ENCODE measurements around the gene NDUFA12.

Gene NDUFA12

DNA sequence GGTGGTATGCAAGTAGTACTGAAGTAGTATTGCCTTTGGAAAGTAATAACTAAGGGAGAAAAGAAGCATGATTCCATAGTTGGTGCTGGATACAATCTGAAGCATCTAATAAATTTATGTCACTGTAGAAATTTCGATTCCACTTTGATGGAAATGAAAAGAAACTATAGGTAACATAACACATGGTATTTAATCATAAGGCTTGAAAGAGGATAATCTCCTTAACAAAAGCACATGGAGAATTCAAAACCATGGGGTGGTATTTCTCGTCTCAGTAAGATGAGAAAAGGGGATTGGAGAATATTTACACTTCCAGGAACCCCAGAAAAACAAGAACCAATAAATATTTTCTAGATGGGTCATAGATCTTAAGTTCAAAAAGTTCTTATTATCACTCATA lies 72.7 kb downstream of the NDUFA12 start:
- no peak for DNase-seq

- DNase-seq: no peak
These were observed 73.3 kb downstream of the NDUFA12 start for GRCh38 chr12:94930216-94930654.

DNA sequence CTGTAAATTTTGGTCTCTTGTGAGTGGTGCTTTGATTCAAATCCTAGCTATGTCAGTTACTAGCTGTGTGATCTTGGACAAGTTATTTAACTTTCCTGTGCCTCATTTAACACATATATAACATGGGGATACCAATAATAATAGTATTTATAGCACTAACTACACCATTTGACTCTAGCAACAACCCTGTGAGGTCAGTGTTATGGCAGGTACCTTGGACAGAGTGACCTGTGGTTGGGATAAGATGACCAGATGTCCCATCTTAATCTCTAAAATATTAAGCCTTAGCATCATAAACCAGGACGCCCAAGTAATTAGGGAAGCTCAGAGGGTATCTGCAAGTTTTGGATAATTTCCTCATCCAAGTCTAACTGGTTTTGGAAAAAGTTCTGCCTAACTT lies 73.7 kb downstream of the NDUFA12 start:
- DNase-seq: no peak

GRCh38 chr12:94925729-94926128 lies 77.8 kb downstream of the NDUFA12 start:
- DNase-seq: no peak

DNA sequence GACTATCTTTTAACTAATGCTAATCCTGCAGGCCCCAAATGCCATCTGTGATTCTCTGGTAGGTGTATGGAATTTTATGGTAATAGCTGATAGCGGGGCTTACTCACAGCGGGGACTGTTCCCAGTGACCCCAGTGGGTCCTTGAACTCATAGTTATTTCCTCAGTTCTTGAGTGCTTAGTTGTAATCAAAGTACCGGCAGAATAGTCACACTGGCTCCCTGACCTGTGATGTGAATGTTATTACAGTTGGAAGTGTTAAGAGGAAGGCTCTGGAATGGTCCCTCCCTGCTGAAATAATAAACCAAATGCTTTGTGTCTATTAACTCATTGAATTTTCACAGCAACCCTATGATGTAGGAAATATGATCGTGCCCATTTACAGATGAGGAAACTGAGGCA lies 78.3 kb downstream of the NDUFA12 start:
- no peak for DNase-seq

- DNase-seq: no peak
These were observed 80.9 kb downstream of the NDUFA12 start for GRCh38 chr12:94922561-94922960.

Data from NCI-H226 (cell line).